Endothelial cell (in vitro differentiated cells): ENCODE results near the gene PDCD6IP. TPM values are rescaled to one million over a fixed set of nuclear protein-coding genes. Genes with fewer than 3 reads are reported as not detected.

Experiments used
- DNase-seq: peaks from one replicate; pipeline ENCODE4 v3.0.0; 2021; ENCODE audit warnings: low spot score
- H3K27ac Mint-ChIP-seq: one replicate; pipeline ENCODE4 v1.8.0; 2021; ENCODE audit warnings: mixed read lengths, inconsistent platforms; ENCODE audit not compliant: unreplicated experiment
- H3K27me3 Mint-ChIP-seq: one replicate; pipeline ENCODE4 v1.8.0; 2021; ENCODE audit warnings: mild to moderate bottlenecking, moderate library complexity, mixed read lengths, inconsistent platforms; ENCODE audit not compliant: unreplicated experiment
- H3K36me3 Mint-ChIP-seq: one replicate; pipeline ENCODE4 v1.8.0; 2021; ENCODE audit warnings: mild to moderate bottlenecking, low read depth, mixed read lengths, inconsistent platforms; ENCODE audit not compliant: unreplicated experiment
- H3K4me1 Mint-ChIP-seq: one replicate; pipeline ENCODE4 v1.8.0; 2021; ENCODE audit warnings: mild to moderate bottlenecking, mixed read lengths, inconsistent platforms; ENCODE audit not compliant: unreplicated experiment
- H3K4me3 Mint-ChIP-seq: one replicate; pipeline ENCODE4 v1.8.0; 2021; ENCODE audit warnings: mild to moderate bottlenecking, mixed read lengths, inconsistent platforms; ENCODE audit not compliant: unreplicated experiment
- H3K9me3 Mint-ChIP-seq: one replicate; pipeline ENCODE4 v1.8.0; 2021; ENCODE audit warnings: mixed read lengths, inconsistent platforms; ENCODE audit not compliant: unreplicated experiment
- total RNA-seq: library from RNA; stranded (reverse); fragmentation: NEBNext Ultra II Directional; extraction: Animal tissue kit (Norgen Biotek cat#: 25700); gene quantifications from one replicate; pipeline ENCODE4 v1.2.1, GENCODE V29; 2021; ENCODE audit not compliant: unreplicated experiment
- TF ChIP-seq, protein P1 (sequence below): fragments of 200-600 bp; sonication (generic); IDR thresholded peaks from one replicate; pipeline ENCODE4 v1.5.0; 2021; ENCODE audit warnings: antibody characterized with exemption; ENCODE audit not compliant: unreplicated experiment

PDCD6IP gene
- total RNA-seq, 1 donor from 2014 or later: 218 TPM

DNA sequence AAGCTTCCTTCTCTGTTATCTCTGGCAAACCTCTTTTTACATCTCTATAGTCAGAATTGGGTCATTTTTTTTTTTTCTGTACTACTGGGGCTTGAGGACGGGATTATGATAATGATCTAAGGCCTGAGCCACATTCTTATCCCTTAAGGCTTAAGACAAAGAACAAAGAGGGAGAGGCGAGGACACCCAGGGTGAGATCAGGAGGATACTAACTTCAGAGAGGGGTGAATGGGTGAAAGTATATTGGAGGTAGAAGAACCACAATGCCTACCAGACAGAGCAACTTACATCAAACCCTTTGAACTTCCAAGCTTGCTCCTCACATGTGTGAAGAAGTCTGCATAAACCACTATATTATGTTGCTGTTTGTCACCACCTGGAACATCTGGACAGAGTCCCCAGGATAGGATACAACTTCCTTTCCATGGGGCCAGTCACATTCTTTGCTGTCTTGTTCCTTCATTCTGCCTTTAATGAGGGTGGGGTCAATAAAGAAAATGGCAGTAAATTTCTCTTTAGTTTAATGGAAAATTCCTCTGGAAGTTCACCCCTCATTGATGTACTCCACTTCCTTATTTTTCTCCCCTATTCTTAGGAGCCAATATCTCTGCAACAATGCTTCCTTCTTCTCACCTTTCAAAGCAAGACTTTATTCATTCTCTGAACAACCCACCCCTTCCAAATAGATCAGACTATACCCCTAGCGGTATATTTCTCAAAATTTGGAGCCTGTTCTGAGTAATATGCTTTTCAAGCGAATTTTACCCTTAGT lies 9.1 kb upstream of the PDCD6IP start:
- TF ChIP-seq, protein P1, sequence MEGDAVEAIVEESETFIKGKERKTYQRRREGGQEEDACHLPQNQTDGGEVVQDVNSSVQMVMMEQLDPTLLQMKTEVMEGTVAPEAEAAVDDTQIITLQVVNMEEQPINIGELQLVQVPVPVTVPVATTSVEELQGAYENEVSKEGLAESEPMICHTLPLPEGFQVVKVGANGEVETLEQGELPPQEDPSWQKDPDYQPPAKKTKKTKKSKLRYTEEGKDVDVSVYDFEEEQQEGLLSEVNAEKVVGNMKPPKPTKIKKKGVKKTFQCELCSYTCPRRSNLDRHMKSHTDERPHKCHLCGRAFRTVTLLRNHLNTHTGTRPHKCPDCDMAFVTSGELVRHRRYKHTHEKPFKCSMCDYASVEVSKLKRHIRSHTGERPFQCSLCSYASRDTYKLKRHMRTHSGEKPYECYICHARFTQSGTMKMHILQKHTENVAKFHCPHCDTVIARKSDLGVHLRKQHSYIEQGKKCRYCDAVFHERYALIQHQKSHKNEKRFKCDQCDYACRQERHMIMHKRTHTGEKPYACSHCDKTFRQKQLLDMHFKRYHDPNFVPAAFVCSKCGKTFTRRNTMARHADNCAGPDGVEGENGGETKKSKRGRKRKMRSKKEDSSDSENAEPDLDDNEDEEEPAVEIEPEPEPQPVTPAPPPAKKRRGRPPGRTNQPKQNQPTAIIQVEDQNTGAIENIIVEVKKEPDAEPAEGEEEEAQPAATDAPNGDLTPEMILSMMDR: no peak
- H3K4me3 Mint-ChIP-seq: no peak overlapping the region
- DNase-seq: no peak
- peaks cover 3% of the 10 kb centered on the region for H3K27me3 Mint-ChIP-seq
- peaks cover 10% of the 10 kb centered on the region for H3K4me1 Mint-ChIP-seq
- no peaks in the 10 kb centered on the region for H3K9me3 Mint-ChIP-seq
- H3K36me3 Mint-ChIP-seq: no peaks in the 10 kb centered on the region
- no peak overlapping the region for H3K27ac Mint-ChIP-seq

- H3K27me3 Mint-ChIP-seq: peaks cover 3% of the 10 kb centered on the region
- no peak for DNase-seq
- H3K4me1 Mint-ChIP-seq: peaks cover 15% of the 10 kb centered on the region
- no peaks in the 10 kb centered on the region for H3K9me3 Mint-ChIP-seq
- TF ChIP-seq, protein P1: no peak
- H3K36me3 Mint-ChIP-seq: no peaks in the 10 kb centered on the region
- no peak overlapping the region for H3K27ac Mint-ChIP-seq
- no peak overlapping the region for H3K4me3 Mint-ChIP-seq
Measured at GRCh38 chr3:33790091-33790490, 8.3 kb upstream of the PDCD6IP start.

DNA sequence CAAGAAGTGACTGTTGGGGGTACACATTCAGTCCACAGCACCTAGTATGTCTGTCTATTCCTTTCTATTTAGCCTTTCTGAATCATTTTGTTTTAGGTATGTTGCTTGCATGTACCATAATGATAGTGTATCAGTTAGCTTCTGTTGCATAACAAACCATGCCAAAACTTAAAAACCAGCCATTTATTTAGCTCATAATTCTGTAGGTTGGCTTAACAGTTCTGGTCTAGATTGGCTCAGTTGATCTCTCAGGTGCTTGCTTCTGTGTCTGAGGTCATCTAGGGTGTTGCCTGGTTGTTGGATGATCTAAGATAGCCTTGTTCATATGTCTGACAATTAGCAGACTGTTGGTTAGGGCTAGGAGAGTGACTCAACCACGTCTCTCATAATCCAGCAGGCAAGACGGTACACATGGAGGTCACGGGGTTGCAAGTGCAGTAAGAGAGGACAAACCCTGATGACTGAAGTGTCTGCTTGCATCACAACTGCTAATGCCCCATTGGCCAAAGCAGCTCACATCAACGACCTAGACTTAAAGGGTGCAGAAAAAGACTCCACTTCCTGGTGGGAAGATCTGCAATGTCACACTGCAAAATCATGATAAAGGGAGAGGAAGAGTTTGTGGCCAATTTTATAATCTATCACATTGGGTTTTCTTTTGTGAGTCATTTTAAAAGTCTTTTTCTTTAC lies 6.8 kb upstream of the PDCD6IP start:
- no peaks in the 10 kb centered on the region for H3K9me3 Mint-ChIP-seq
- peaks cover 5% of the 10 kb centered on the region for H3K36me3 Mint-ChIP-seq
- no peak for DNase-seq
- TF ChIP-seq, protein P1: no peak
- H3K27ac Mint-ChIP-seq: no peak overlapping the region
- H3K4me3 Mint-ChIP-seq: no peak overlapping the region
- peaks cover 3% of the 10 kb centered on the region for H3K27me3 Mint-ChIP-seq
- H3K4me1 Mint-ChIP-seq: peaks cover 15% of the 10 kb centered on the region

- H3K9me3 Mint-ChIP-seq: no peaks in the 10 kb centered on the region
- H3K27ac Mint-ChIP-seq: no peak overlapping the region
- H3K4me1 Mint-ChIP-seq: peaks cover 15% of the 10 kb centered on the region
- TF ChIP-seq, protein P1: no peak
- no peak overlapping the region for H3K4me3 Mint-ChIP-seq
- peaks cover 3% of the 10 kb centered on the region for H3K27me3 Mint-ChIP-seq
- DNase-seq: no peak
- peaks cover 5% of the 10 kb centered on the region for H3K36me3 Mint-ChIP-seq
Measured at GRCh38 chr3:33792167-33792892, 6.1 kb upstream of the PDCD6IP start.
